Measurements from ENCODE around the gene WDR72. TPM values are rescaled to one million over a fixed set of nuclear protein-coding genes. Genes with fewer than 3 reads are reported as not detected.

Gene WDR72
- total RNA-seq, 2 experiments from 2014 or later, result not detected

- Histone ChIP-seq H3K27ac (ENCODE audit: low read depth, low read length, poor library complexity, severe bottlenecking) (no peak overlapping the region), H4K20me1 (ENCODE audit: insufficient read depth, low read length) (no peaks in the 10 kb centered on the region), H3K4me2 (ENCODE audit: low read length) (no peak overlapping the region), H3K9me3 (ENCODE audit: low read length) (no peaks in the 10 kb centered on the region), H3K79me2 (ENCODE audit: insufficient read depth, low read depth, low read length) (no peaks in the 10 kb centered on the region), H2AFZ (ENCODE audit: low read length) (no peak overlapping the region), H3K4me1 (ENCODE audit: insufficient read depth, low read length, poor library complexity, severe bottlenecking) (no peaks in the 10 kb centered on the region), H3K36me3 (ENCODE audit: insufficient read depth, low read length) (no peaks in the 10 kb centered on the region), H3K4me3 (ENCODE audit: low read depth, low read length, poor library complexity, severe bottlenecking) (no peak overlapping the region), H3K9me2 (ENCODE audit: insufficient read depth, low read length) (no peaks in the 10 kb centered on the region)
- no peak for DNase-seq (ENCODE audit: low spot score)
- TF ChIP-seq CTCF (conservative IDR thresholded peaks at IDR 0.05; ENCODE audit: low read length), result no peak
- no peak for TF ChIP-seq EZH2phosphoT487 (IDR thresholded peaks at IDR 0.05; ENCODE audit: borderline replicate concordance, low read depth, low read length)
- ChIA-PET CTCF (ENCODE audit: unreplicated experiment) (no interaction called here), POLR2A (interaction anchor here (0.6 kb wide), 1 partner anchor 24 kb away, joined by 3 read pairs; no protein-coding TSS in a partner anchor)
- intact Hi-C loops (cut with micrococcal nuclease; ENCODE audit: unreplicated experiment), result no loop called here
- BruUV-seq (replicated peaks), result no TSS peak
These were observed 134.2 kb downstream of the WDR72 start for GRCh38 chr15:53625260-53625659.

GRCh38 chr15:53618461-53618860 is 141.0 kb downstream of the WDR72 start:
- H3K4me3 ChIP-seq (ENCODE audit: low read depth, low read length, poor library complexity, severe bottlenecking), result no peak overlapping the region
- H2AFZ ChIP-seq (ENCODE audit: low read length), result no peak overlapping the region
- TF ChIP-seq CTCF (conservative IDR thresholded peaks at IDR 0.05; ENCODE audit: low read length), result no peak
- TF ChIP-seq EZH2phosphoT487 (IDR thresholded peaks at IDR 0.05; ENCODE audit: borderline replicate concordance, low read depth, low read length), result no peak
- DNase-seq (ENCODE audit: low spot score), result no peak
- no peaks in the 10 kb centered on the region for H4K20me1 ChIP-seq (ENCODE audit: insufficient read depth, low read length)
- H3K9me3 ChIP-seq (ENCODE audit: low read length), result no peaks in the 10 kb centered on the region
- H3K4me2 ChIP-seq (ENCODE audit: low read length), result no peak overlapping the region
- POLR2A ChIA-PET, result no interaction called here
- no peak overlapping the region for H3K27ac ChIP-seq (ENCODE audit: low read depth, low read length, poor library complexity, severe bottlenecking)
- H3K36me3 ChIP-seq (ENCODE audit: insufficient read depth, low read length), result no peaks in the 10 kb centered on the region
- H3K9me2 ChIP-seq (ENCODE audit: insufficient read depth, low read length), result no peaks in the 10 kb centered on the region
- no peaks in the 10 kb centered on the region for H3K79me2 ChIP-seq (ENCODE audit: insufficient read depth, low read depth, low read length)
- CTCF ChIA-PET (ENCODE audit: unreplicated experiment), result no interaction called here
- BruUV-seq (replicated peaks), result no TSS peak
- no peaks in the 10 kb centered on the region for H3K4me1 ChIP-seq (ENCODE audit: insufficient read depth, low read length, poor library complexity, severe bottlenecking)
- intact Hi-C loops (cut with micrococcal nuclease; ENCODE audit: unreplicated experiment), result no loop called here

- POLR2A ChIA-PET, result interaction anchor here (0.6 kb wide), 1 partner anchor 12 kb away, joined by 3 read pairs; no protein-coding TSS in a partner anchor
These were observed 148.1 kb downstream of the WDR72 start for GRCh38 chr15:53611145-53611920.

More at GRCh38 chr15:53611145-53611920, 148.1 kb downstream of the WDR72 start:
- Histone ChIP-seq H3K79me2 (ENCODE audit: insufficient read depth, low read depth, low read length) (no peaks in the 10 kb centered on the region), H3K4me3 (ENCODE audit: low read depth, low read length, poor library complexity, severe bottlenecking) (no peak overlapping the region), H2AFZ (ENCODE audit: low read length) (no peak overlapping the region), H3K4me2 (ENCODE audit: low read length) (no peak overlapping the region), H3K9me2 (ENCODE audit: insufficient read depth, low read length) (no peaks in the 10 kb centered on the region), H3K9me3 (ENCODE audit: low read length) (no peaks in the 10 kb centered on the region), H3K27ac (ENCODE audit: low read depth, low read length, poor library complexity, severe bottlenecking) (no peak overlapping the region), H3K36me3 (ENCODE audit: insufficient read depth, low read length) (no peaks in the 10 kb centered on the region), H3K4me1 (ENCODE audit: insufficient read depth, low read length, poor library complexity, severe bottlenecking) (no peaks in the 10 kb centered on the region), H4K20me1 (ENCODE audit: insufficient read depth, low read length) (no peaks in the 10 kb centered on the region)
- no TSS peak for BruUV-seq (replicated peaks)
- no peak for TF ChIP-seq CTCF (conservative IDR thresholded peaks at IDR 0.05; ENCODE audit: low read length)
- no peak for TF ChIP-seq EZH2phosphoT487 (IDR thresholded peaks at IDR 0.05; ENCODE audit: borderline replicate concordance, low read depth, low read length)
- intact Hi-C loops (cut with micrococcal nuclease; ENCODE audit: unreplicated experiment), result no loop called here
- CTCF ChIA-PET (ENCODE audit: unreplicated experiment), result no interaction called here
- DNase-seq (ENCODE audit: low spot score), result no peak
